ENCODE measurements around the gene FCN3.

FCN3 gene

GRCh38 chr1:27353629-27354028 is 21.0 kb downstream of the FCN3 start:
- TF ChIP-seq FOXP2 (optimal IDR thresholded peaks at IDR 0.05; ENCODE audit: borderline replicate concordance, extremely low read depth, extremely low read length, insufficient read depth): no peak
- no peak for TF ChIP-seq TAF1 (IDR thresholded peaks at IDR 0.05; ENCODE audit: borderline replicate concordance, insufficient read depth, low read length)
- no peak for TF ChIP-seq SIN3A (IDR thresholded peaks at IDR 0.05; ENCODE audit: borderline replicate concordance, insufficient read depth, low read length)
- no peak for TF ChIP-seq POLR2AphosphoS5 (IDR thresholded peaks at IDR 0.05; ENCODE audit: low read depth, low read length)
- no peak for TF ChIP-seq REST (IDR thresholded peaks at IDR 0.05; ENCODE audit: insufficient read depth in 1 of 2, low read depth in 2 of 2, low read length in 2 of 2)

GRCh38 chr1:27353166-27353565 is 21.5 kb downstream of the FCN3 start:
- TF ChIP-seq TAF1 (IDR thresholded peaks at IDR 0.05; ENCODE audit: borderline replicate concordance, insufficient read depth, low read length) (no peak), REST (IDR thresholded peaks at IDR 0.05; ENCODE audit: insufficient read depth in 1 of 2, low read depth in 2 of 2, low read length in 2 of 2) (no peak), POLR2AphosphoS5 (IDR thresholded peaks at IDR 0.05; ENCODE audit: low read depth, low read length) (no peak), SIN3A (IDR thresholded peaks at IDR 0.05; ENCODE audit: borderline replicate concordance, insufficient read depth, low read length) (no peak), FOXP2 (optimal IDR thresholded peaks at IDR 0.05; ENCODE audit: borderline replicate concordance, extremely low read depth, extremely low read length, insufficient read depth) (no peak)

GRCh38 chr1:27351541-27352107 is 23.0 kb downstream of the FCN3 start:
- TF ChIP-seq POLR2AphosphoS5 (IDR thresholded peaks at IDR 0.05; ENCODE audit: low read depth, low read length) (no peak), FOXP2 (optimal IDR thresholded peaks at IDR 0.05; ENCODE audit: borderline replicate concordance, extremely low read depth, extremely low read length, insufficient read depth) (no peak), SIN3A (IDR thresholded peaks at IDR 0.05; ENCODE audit: borderline replicate concordance, insufficient read depth, low read length) (no peak), REST (IDR thresholded peaks at IDR 0.05; ENCODE audit: insufficient read depth in 1 of 2, low read depth in 2 of 2, low read length in 2 of 2) (no peak), TAF1 (IDR thresholded peaks at IDR 0.05; ENCODE audit: borderline replicate concordance, insufficient read depth, low read length) (no peak)

- no peak for TF ChIP-seq FOXP2 (optimal IDR thresholded peaks at IDR 0.05; ENCODE audit: borderline replicate concordance, extremely low read depth, extremely low read length, insufficient read depth)
- TF ChIP-seq REST (IDR thresholded peaks at IDR 0.05; ENCODE audit: insufficient read depth in 1 of 2, low read depth in 2 of 2, low read length in 2 of 2): no peak
- TF ChIP-seq SIN3A (IDR thresholded peaks at IDR 0.05; ENCODE audit: borderline replicate concordance, insufficient read depth, low read length): no peak
- no peak for TF ChIP-seq TAF1 (IDR thresholded peaks at IDR 0.05; ENCODE audit: borderline replicate concordance, insufficient read depth, low read length)
- no peak for TF ChIP-seq POLR2AphosphoS5 (IDR thresholded peaks at IDR 0.05; ENCODE audit: low read depth, low read length)
Measured at GRCh38 chr1:27350663-27351540, 23.7 kb downstream of the FCN3 start.

Data from PFSK-1 (cell line).